AG08396 (cell line): Measurements from ENCODE around the gene AK2.
A peak's percentile ranks its signal among the peaks of the same experiment; 100 is the strongest.

Source experiments
- DNase-seq: peaks from one replicate; pipeline ENCODE4 v3.0.0; 2012; ENCODE audit warnings: low spot score, mixed read lengths

The AK2 gene

DNA sequence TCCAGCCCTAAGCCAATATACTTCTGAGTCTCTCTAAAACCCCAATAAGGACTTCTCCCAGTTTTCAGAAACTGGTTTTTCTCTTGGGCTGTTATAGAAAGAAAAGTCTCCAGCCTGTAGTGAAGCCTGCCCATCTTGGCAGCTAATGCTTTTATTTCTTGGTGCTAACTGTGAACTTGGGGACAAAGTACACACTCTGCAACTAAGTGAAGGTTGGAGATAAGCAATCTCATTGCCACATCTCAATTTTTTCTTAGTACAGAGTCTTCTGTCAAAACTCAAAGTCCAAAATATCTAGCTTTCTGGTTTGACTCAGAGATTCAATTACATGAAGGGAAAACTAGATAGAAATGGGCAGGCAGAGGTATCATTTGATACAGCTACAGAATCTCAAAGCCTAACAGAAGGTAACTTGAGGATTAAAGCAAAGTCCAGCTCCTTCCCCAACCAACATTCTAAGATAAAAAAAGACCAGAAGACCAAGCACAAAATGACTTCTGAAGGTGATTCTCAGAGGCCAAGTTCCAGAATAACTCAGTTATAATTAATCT, 14.0 kb downstream of the AK2 start:
- DNase-seq = no peak

DNA sequence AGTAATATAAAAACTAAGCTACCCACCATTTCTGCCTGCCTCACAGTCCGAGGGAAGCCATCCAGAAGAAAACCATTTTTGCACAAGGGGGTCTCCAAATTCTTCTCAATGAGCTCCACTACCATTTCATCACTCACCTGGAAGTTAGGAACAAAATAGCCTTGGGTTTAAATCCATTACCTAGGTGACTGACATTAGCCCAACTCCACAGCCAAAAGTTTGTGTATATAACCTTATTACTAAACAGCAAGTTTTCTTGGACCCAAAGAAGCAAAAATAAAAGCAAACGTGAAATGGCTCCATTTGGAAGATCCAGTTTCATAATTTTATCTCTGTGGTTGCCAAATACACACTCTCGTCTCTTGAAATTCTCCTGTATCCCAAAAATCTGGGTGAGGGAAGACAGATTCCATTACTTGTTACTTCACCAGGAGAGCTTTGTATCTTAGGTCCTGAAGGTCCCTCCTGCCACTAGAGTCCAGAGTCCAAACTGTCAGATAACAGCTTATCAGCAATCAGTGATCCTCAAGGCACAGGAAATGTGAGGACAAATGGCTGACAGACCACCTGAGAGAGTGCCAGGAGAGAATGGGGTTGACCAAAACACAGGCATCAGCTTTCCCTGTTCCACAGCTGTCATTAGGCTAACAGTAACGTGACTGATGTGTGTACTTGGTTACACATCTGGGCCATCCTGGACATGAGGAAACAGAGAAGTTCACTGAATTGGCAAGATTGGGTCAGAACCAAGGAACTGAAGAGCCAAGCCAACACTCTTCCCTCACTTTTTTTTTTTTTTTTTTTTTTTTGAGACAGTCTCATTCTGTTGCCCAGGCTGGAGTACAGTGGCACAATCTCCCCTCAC, 14.9 kb downstream of the AK2 start:
- DNase-seq = no peak

DNA sequence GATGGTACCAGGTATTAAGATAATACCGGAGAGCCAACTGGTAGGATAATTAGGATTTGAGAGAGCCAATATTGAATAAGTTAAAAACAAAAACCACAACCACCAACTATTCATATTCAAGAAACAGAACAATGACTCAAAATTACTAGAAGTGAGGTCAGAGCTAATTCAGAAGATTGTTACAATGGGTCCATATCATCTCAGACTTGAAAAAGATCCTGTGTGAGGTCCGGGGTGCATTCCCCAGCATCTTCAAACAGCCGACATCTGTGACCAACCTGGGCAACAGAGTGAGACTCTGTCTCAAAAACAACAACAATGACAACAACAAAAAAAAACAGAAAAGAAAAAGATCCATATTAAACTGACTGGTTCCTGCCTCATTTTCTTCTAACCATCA, 18.6 kb downstream of the AK2 start:
- no peak for DNase-seq

DNA sequence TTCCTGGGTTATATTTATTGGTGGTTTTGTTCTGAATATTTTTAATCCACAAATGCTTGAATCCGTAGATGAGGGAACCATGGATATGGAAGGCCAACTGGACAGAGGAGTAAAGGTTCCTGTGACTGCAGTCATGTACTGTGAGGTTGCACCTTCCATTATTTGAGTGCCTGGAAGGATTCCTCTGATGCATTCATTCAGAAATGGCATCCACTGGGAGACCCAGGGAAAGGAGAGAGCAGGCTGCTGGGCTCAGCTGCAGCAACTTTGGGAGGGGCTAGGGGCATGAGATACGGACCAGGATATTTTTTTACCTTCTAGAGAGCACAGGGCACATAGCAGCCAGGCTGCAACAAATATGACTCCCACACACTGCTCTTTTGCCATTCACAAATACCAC, 19.5 kb downstream of the AK2 start:
- DNase-seq = no peak

DNA sequence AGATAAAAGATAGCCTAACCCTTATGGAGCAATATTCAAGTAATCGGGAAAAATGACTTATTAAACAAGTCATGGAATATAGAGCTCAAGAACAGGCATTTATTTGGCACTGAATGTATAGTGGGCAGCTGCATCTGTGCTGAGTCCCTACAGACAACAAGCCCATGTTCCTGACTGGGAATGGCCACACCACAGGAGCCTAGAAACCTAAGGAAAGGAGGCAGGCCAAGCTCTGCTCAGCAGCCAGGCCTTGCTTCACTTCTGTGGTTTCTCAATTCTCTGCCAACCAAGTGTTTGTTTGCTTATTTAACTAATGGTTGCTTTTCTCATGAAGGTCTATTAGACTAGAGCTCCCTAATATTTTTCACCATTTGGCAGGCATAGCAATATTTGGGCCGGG, 21.5 kb downstream of the AK2 start:
- no peak for DNase-seq

DNA sequence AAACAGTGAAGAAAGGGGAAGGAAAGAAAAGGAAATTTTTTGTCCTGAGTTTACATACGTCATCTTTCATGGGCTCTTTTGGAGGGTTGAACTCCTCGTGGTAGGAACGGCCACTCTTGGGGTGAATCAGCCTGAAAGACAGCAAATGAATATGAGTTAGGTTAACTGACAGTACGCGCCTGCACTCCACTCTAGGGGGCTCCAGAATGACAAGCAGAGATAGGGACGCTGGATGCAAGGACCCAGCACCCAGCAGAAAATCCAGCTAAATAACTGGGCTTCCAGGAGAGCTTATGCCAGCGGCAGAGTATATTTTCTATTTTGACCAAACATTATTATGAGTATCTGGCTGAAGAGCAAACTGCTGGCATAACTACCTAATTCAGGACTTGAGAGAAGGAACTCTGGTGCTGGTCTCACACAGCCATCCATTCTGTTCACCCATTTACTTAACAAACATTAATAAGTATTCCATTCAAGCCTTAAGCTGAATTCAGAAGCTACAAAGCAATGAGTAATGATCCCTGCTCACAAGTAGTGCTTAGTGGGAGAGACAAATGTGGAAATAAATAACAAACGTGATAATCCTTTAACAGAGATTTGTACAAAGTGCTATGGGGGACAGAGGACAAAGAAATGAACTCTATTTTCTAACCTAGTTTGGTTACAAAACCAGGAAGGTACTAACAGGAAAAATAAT, 22.1 kb downstream of the AK2 start:
- DNase-seq = no peak

DNA sequence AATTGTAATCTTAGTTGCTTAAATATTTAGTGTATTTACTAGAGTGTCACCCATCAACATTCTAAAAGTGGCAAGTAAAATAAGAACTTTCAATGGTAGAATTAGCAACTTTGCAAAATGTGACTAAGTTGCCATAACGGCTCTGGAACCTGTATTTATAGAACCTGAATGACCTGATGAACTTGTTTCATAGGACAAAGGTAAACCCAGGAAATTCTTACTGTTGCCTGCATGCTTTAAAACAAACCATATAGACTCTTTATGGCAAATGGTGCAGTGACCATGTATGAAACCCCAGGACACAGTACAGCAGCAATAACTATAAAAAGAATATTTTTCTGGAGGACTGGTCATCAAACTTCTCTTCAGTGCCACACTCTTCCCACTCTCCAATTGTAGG, 22.9 kb downstream of the AK2 start:
- no peak for DNase-seq

DNA sequence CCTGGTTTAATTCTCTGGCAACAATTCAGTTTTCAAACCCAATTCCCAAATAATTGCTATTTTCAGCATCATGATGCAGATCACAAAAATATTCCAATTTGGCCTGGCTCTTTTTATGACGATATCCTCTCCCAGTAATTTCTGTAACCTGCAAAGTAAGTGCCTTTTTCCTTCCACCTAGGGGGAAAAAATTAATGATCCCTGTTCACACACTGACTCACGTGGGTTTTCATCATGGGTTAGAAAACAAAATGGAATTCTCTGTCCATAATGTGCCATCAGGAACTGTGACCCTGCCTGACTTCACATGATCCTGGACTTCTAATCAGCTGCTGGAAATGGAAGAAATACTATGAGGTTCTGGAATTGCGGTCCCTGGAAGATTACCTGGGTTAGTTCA, 24.5 kb downstream of the AK2 start:
- DNase-seq = no peak

DNA sequence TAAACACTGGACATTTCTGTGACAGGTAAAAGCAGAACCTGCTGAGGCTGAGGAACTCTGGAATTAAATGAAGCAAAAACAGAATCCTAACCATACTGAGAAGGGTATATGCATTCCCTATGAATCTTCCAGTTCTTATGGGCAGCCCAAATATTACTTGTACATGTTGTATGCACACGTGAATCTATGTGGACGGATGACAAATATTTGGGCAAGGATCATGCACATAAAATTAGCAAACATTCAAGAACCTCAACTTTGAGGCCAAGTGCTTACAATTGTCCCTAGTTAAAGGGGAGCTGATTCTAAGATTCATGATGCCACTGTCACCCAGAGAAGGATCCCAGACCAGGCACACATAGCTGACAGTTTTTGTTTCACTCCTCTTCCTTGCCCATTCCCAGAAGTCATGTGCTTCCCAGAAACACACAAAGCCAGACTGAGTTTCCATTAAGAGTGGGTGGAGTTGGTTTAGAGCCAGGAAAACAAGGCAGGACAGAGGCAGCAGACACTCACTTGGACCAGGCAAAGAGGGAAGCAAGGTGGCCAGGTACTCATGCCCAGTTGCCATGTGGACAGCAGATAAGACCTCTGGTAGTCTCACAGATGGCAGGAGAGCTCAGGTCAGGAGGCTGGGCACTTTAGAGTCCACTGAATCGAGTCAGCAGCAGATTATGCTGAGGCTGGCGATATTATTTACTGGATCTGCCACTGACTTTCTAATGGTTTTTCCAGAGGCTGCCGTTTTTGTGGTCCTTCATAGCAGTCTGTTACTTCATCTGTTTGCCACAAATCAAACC, 25.6 kb downstream of the AK2 start:
- DNase-seq = peak; percentile 47

DNA sequence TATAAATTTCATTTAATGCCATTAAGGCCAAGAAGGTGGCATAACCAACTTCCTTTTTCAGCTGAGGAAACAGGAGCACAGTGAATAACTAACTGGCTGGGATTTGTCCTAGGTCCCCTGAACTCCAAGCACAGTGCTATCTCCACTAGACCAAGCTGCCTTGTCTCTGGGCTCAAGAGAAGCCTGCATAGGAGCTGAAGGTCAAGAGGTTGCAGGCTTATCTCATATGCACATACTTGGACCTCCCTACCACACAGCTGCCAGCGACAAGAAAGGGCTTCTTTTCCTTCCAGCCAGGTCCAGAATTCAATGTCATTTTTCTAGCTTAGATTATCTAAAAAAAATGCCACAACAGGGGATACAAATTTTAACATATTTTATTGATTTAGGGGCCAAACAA, 27.1 kb downstream of the AK2 start:
- DNase-seq = no peak

DNA sequence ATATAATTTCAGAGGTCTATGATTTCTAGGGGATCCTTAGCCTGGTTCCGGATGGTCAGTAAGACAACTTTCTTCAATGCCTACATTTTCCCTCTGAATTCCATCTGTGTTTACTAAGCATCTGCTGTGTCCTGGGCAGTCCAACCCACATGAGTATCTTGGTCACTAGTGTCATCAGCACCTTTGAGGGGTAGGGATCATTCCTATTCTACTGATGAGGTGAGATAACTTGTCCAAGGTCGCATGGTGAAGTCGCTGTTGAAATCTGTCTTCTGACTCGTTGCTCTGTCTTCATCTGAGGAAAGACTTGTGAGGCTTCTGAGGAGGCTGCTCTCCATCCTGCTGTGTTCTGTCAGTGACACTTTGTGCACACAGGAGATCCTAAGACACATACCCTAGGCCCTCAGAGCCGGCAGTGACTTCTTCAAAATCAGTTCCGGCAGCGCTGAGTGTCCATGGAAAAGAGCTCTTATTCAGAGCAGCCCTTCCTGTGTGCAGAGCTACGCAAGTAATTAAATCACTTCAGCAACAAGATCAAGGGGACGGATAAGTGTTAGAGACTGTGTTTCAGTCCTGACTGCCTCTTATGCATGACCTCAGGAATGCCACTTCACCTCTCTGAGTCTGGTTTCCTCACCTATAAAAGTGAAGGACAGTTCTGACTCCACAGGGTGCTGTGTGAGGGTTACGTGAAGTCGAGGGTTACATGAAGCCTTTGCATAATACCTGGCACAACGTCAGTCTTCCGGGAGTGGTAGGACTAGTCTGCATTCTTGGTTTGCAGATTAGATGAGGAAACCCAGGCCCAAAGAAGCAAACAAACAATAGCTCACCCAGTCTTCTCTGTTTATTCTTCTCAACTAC, 28.4 kb downstream of the AK2 start:
- no peak for DNase-seq

DNA sequence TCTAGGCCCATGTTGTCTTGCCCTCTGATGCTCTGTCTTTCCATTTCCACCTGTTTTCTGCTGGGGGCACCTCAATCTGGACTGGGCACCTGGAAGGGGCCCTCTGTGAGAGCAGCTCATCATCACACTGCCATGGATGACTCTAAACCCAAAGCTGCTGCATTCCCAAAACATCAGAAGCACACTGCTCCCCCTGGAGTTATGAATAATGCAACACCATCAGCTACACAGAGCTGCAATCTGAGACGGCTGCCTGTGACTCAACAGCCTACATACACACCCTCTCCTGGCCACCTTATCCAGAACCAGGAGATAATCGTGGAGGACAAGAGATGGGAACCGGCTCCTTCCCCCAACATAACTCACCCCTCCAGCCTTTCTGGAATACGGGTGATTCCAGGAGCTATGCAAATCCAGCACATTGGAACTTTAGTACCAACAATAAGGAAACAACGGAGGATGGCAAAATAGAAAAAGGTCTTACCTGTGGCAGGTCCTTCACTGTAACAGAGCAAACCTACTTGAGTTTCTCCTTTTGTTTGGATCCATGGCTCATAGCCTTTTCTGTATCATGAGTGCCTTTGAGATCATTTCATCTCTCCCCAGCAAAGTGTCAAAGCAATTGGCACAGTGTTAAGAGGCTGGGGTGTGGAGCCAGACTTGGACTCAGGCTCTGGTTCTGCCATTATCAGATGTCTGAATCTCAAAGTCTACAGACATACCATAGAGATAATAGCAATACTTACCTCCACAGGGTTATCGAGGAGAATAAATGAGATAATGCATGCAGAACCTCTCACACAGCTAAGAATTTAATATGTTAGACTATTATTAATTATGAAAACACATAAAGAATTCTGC, 29.3 kb downstream of the AK2 start:
- peak; percentile 89 for DNase-seq

DNA sequence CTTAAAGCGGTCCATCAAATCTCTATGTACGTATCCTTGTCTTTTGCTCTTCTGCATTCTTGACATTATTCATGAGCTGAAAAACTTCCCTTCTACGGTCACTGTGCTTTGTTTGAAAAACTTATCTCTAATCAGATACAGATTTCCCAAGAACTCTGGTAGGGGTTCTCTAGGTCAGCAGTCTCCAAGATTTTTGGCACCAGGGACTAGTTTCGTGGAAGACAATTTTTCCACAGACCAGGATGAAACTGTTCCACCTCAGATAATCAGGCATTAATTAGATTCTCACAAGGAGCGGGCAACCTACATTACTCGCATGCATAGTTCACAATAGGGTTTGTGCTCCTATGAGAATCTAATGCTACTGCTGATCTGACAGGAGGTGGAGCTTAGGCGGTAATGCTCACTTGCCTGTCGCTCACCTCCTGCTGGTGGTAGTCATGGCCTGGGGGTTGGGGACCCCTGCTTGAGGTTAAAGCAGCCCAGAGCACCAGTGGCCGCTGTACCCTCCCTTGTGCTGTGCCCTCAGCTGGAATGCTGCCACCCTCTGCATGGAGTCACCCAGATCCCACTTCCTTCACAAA, 30.8 kb downstream of the AK2 start:
- DNase-seq = no peak

DNA sequence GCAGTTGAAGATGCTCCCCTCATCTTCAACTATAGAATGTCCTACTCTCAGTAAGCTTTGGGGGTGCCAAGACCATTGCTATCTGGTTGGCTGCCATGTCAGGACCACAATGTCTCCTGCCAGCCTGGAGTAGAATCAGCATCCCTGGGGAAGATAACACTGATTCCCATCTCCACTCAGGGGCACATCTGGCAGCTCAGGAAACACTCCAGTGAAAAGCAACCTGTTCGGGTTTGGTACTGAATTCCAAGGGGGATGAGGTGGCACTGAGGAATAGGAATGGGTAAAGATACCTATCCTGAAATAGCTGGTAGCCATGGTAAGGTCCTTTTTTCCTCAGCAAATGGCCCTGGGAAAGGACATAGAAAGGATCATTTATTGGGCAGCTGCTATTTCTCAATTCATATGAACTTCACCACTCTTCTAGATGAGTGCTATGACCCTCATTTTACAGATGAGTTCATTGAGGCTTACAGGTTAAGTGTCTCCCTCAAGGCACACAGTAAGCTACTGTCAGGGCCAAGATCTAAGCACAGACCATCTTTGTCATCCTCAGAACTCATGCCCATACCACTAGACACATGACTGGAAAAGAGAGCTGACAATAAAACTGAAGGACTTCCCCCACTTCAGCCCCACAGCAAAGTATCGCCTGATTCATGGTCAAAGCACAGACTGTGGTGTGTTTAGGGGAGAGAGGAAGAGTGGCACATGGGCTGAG, 31.4 kb downstream of the AK2 start:
- no peak for DNase-seq

DNA sequence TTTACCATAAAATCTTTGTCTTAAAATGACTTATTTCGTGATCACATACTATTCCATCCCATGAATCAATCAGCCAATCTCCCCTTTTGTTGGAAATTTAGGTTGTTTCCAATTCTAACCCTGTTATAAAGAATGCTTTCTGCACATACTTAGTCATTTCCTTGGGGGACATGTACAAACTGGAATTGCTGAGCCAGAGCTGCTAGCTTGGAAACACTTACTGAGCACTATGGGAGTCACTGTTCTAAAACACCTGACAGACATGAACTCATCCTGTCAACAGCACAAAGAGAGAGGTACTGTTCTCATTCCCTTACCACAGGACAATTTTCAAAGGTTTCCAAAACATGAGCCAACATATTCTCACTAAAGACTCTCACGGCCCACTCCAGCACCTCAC, 32.1 kb downstream of the AK2 start:
- DNase-seq = no peak

DNA sequence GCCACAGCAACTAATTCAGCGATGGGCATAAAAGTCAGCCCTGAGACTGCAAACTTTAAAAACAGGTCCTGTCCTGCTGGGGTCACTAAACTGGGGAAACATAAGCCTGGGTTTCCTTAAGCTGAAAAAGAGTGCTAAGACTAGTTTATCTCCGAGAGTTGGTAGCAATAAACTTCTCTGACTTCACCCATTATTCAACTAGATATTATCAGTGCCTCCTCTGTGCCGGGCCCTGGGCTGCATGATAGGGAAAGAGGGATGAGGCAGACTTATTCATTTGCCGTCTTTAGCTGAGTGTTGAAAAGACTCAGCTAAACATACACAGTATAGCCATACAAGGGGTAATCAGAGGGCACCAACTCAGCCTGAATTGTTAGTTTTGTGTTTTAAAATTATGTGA, 33.0 kb downstream of the AK2 start:
- DNase-seq = no peak

DNA sequence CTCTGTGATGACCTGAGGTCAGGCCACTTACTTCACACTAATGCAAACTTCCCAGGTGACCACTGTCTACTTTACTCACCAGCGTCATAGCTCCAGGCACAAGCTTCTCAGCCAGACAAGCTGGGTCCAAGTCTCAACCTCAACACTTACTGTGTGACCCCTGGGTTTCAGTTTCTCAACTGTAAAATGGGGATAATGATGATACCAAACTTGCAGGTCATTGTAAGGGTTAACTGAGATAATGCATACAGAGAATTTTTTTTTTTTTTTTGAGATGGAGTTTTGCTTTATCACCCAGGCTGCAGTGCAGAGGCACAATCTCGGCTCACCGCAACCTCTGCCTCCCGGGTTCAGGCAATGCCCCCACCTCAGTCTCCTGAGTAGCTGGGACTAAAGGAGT, 34.7 kb downstream of the AK2 start:
- DNase-seq = no peak

DNA sequence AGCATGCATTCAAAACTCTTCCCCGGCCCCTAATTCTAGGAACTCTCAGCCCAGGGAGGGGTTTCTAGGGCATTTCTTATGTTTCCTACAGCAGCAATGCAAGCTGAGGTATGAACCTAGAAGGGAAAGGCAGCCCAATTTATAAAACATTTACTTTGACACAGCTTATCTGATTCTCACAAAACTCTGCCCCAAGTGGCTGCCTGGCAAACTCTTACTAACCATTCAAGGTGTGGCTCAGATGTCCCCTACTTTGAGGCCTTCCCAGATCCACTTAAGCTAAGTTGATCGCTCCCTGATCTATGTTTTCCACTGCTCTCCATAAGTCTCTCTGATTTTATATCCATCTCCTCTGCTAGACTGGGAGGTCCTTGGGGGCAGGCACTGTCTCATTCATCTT, 35.4 kb downstream of the AK2 start:
- no peak for DNase-seq

DNA sequence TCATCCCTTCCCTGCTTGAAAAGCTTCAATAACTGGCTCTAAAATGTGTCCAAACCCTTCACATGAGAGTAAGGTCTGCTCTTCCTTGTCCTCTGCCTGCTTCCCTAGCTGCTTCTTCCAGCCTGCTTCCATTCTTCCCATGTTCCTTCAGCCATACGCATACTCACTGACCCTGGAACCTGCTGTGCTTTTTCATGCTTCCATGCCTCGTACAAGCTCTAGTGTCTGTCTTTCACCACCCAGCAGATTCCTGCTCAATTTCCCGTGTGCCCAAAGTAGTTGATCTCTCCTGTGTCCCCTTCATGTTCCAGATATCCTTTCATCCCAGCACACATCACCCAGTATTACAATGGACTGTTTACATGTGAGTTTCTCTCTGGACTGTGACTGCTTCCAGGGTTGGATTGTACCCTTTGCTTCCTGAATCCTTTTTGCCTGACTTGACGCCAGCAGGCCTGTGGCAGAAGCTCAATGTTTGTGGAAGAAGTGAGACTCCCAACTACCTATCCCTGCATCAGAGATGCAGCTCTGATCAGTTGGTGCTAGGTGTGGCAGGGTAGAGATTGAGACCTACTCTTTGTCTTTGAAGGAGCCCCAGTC, 36.2 kb downstream of the AK2 start:
- DNase-seq = no peak
